ENCODE results near the gene BAIAP2L2.
"Not testable (repeated sequence)": the region's sequence is repeated elsewhere in the genome, so short reads cannot be mapped to it uniquely, and the experiment has no call there.

Gene BAIAP2L2

GRCh38 chr22:38148245-38148644, 37.8 kb upstream of the BAIAP2L2 start:
- TF ChIP-seq CTCF (IDR thresholded peaks at IDR 0.05; ENCODE audit: low read depth, low read length, missing control alignments), result no peak
- H3K27ac ChIP-seq, result no peak overlapping the region
- H3K4me3 ChIP-seq (ENCODE audit: low read depth, low read length), result no peak overlapping the region
- peak; percentile 57 for DNase-seq
- no peaks in the 10 kb centered on the region for H3K27me3 ChIP-seq (replicated peaks)
- in situ Hi-C loops (cut with HindIII; ENCODE audit: low pct_ligation_motif_present, low sequenced_read_pairs), result no loop called here
- H3K36me3 ChIP-seq (replicated peaks), result no peaks in the 10 kb centered on the region

DNA sequence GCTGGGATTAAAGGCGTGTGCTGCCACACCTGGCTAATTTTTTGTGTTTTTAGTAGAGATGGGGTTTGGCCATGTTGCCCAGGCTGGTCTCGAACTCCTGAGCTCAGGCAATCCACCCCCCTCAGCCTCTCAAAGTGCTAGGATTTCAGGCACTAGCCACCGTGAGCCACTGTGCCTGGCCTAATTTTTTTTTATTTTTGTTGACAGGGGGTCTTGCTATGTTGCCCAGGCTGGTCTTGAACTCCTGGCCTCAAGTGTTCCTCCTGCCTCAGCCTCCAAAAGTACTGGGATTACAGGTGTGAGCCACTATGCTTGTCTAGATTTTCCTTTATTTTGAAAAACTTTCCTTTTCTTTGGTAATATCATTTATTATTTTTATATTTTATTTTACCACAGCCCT, 35.7 kb upstream of the BAIAP2L2 start:
- H3K27ac ChIP-seq; DNase-seq; H3K36me3 ChIP-seq (replicated peaks); H3K4me3 ChIP-seq (ENCODE audit: low read depth, low read length); in situ Hi-C loops (cut with HindIII; ENCODE audit: low pct_ligation_motif_present, low sequenced_read_pairs); H3K27me3 ChIP-seq (replicated peaks): not testable (repeated sequence)

- in situ Hi-C loops (cut with HindIII; ENCODE audit: low pct_ligation_motif_present, low sequenced_read_pairs), result no loop called here
- no peaks in the 10 kb centered on the region for H3K27me3 ChIP-seq (replicated peaks)
- H3K36me3 ChIP-seq (replicated peaks), result no peaks in the 10 kb centered on the region
- no peak for DNase-seq
- H3K4me3 ChIP-seq (ENCODE audit: low read depth, low read length), result no peak overlapping the region
- no peak overlapping the region for H3K27ac ChIP-seq
- peak; percentile 28 for TF ChIP-seq CTCF (IDR thresholded peaks at IDR 0.05; ENCODE audit: low read depth, low read length, missing control alignments)
Measured at GRCh38 chr22:38144025-38144405, 33.5 kb upstream of the BAIAP2L2 start.

GRCh38 chr22:38142606-38143005, 32.1 kb upstream of the BAIAP2L2 start:
- no peak for TF ChIP-seq CTCF (IDR thresholded peaks at IDR 0.05; ENCODE audit: low read depth, low read length, missing control alignments)
- in situ Hi-C loops (cut with HindIII; ENCODE audit: low pct_ligation_motif_present, low sequenced_read_pairs), result no loop called here
- no peaks in the 10 kb centered on the region for H3K36me3 ChIP-seq (replicated peaks)
- H3K27me3 ChIP-seq (replicated peaks), result no peaks in the 10 kb centered on the region
- DNase-seq, result no peak
- H3K4me3 ChIP-seq (ENCODE audit: low read depth, low read length), result no peak overlapping the region
- no peak overlapping the region for H3K27ac ChIP-seq

GRCh38 chr22:38141217-38141973, 30.9 kb upstream of the BAIAP2L2 start:
- TF ChIP-seq CTCF (IDR thresholded peaks at IDR 0.05; ENCODE audit: low read depth, low read length, missing control alignments), result no peak
- in situ Hi-C loops (cut with HindIII; ENCODE audit: low pct_ligation_motif_present, low sequenced_read_pairs), result no loop called here

GRCh38 chr22:38139901-38140300, 29.4 kb upstream of the BAIAP2L2 start:
- TF ChIP-seq CTCF (IDR thresholded peaks at IDR 0.05; ENCODE audit: low read depth, low read length, missing control alignments), result no peak
- H3K4me3 ChIP-seq (ENCODE audit: low read depth, low read length), result no peak overlapping the region
- H3K27ac ChIP-seq, result no peak overlapping the region
- H3K36me3 ChIP-seq (replicated peaks), result no peaks in the 10 kb centered on the region
- in situ Hi-C loops (cut with HindIII; ENCODE audit: low pct_ligation_motif_present, low sequenced_read_pairs), result no loop called here
- H3K27me3 ChIP-seq (replicated peaks), result no peaks in the 10 kb centered on the region
- no peak for DNase-seq

More at GRCh38 chr22:38141217-38141973, 30.9 kb upstream of the BAIAP2L2 start:
- Histone ChIP-seq H3K27me3 (replicated peaks) (no peaks in the 10 kb centered on the region), H3K36me3 (replicated peaks) (no peaks in the 10 kb centered on the region), H3K4me3 (ENCODE audit: low read depth, low read length) (no peak overlapping the region), H3K27ac (no peak overlapping the region)
- no peak for DNase-seq
